MM.1S (cell line): Measurements from ENCODE around the gene FOSL1.

Experiments
- EZH2phosphoT487 ChIP-seq: fragments of 300-600 bp; sonication (generic); IDR thresholded peaks from 2 replicates; pipeline ENCODE4 v1.6.1; 2018; ENCODE audit warnings: antibody characterized with exemption, low read length
- TF ChIP-seq, protein P1 (sequence below): fragments of 300-600 bp; sonication (generic); IDR thresholded peaks from 2 replicates; pipeline ENCODE4 v1.5.1; 2016; ENCODE audit warnings: antibody characterized with exemption, low read length, mixed read lengths

DNA sequence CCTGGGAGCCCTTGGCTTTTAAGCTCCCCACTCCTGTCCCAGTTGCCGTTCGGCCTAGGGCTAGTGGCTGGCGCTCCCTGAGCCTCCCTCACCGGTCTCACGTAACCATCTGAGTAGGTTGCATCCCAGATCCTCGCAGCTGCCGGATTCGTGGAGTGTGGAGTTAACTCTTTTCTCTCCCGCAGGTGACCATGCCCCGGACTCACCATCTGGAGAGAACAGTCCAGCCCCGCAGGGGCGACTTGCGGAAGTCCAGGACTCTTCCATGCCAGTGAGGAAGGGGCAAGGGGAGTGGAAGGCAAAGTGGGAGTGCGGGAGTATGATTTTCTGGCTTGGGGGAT is 39.1 kb downstream of the FOSL1 start:
- TF ChIP-seq, protein P1, sequence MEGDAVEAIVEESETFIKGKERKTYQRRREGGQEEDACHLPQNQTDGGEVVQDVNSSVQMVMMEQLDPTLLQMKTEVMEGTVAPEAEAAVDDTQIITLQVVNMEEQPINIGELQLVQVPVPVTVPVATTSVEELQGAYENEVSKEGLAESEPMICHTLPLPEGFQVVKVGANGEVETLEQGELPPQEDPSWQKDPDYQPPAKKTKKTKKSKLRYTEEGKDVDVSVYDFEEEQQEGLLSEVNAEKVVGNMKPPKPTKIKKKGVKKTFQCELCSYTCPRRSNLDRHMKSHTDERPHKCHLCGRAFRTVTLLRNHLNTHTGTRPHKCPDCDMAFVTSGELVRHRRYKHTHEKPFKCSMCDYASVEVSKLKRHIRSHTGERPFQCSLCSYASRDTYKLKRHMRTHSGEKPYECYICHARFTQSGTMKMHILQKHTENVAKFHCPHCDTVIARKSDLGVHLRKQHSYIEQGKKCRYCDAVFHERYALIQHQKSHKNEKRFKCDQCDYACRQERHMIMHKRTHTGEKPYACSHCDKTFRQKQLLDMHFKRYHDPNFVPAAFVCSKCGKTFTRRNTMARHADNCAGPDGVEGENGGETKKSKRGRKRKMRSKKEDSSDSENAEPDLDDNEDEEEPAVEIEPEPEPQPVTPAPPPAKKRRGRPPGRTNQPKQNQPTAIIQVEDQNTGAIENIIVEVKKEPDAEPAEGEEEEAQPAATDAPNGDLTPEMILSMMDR = no peak
- no peak for TF ChIP-seq EZH2phosphoT487
